ENCODE measurements around the gene PPP1R26. TPM values are rescaled to one million over a fixed set of nuclear protein-coding genes. Genes with fewer than 3 reads are reported as not detected.

The PPP1R26 gene
- total and polyA plus RNA-seq, 2 of the 4 experiments (the other 2 are of a cell fraction), result 3.8 to 5.6 TPM

GRCh38 chr9:135507104-135508035 is 27.8 kb downstream of the PPP1R26 start:
- H2BK120ac ChIP-seq (ENCODE audit: low read depth, low read length), result no peak overlapping the region
- peaks cover 22% of the 10 kb centered on the region for H3K36me3 ChIP-seq (ENCODE audit: control insufficient read depth, insufficient read depth, low read length)
- in situ Hi-C loops (cut with MboI; ENCODE audit: low sequenced_read_pairs) (no loop called here), dilution Hi-C loops (cut with HindIII; ENCODE audit: low sequenced_read_pairs, unreplicated experiment) (no loop called here), intact Hi-C loops (cut with micrococcal nuclease) (no loop called here)
- BruUV-seq (replicated peaks), result no TSS peak
- peaks cover 0 to 22% of the 10 kb centered on the region in 2 experiments; a peak in 2 of 4 replicates for H3K79me1 ChIP-seq (ENCODE audit: low read depth in 1 of 2, low read length in 2 of 2)
- H2AK5ac ChIP-seq (ENCODE audit: low read depth, low read length), result no peak overlapping the region
- no peak overlapping the region for H4K91ac ChIP-seq (ENCODE audit: insufficient read depth, low read depth, low read length)
- no peak overlapping the region for H3K23ac ChIP-seq (ENCODE audit: low read depth, low read length)
- H3K4me2 ChIP-seq (ENCODE audit: low read depth, low read length), result no peak overlapping the region
- H3K4me3 ChIP-seq (ENCODE audit: insufficient read depth, low read depth, low read length), result no peak overlapping the region
- H4K5ac ChIP-seq (ENCODE audit: low read depth, low read length), result no peak overlapping the region
- no peak overlapping the region for H3K27ac ChIP-seq (ENCODE audit: insufficient read depth, low read length)
- H2BK5ac ChIP-seq (ENCODE audit: low read depth, low read length, poor library complexity, severe bottlenecking), result no peak overlapping the region
- H2AFZ ChIP-seq (replicated peaks; ENCODE audit: low read length, poor library complexity), result peak overlapping the region; percentile 11
- peaks cover 24% of the 10 kb centered on the region for H4K20me1 ChIP-seq (ENCODE audit: insufficient read depth, low read length)
- H3K9me3 ChIP-seq (ENCODE audit: control insufficient read depth, insufficient read depth, low read length), result no peaks in the 10 kb centered on the region
- ChIA-PET POLR2A (ENCODE audit: unreplicated experiment) (no interaction called here), CTCF (no interaction called here)
- 84% methylated on average over 5 of the region's 23 CpGs; no CpG with 5 or more reads in 1 of the 2 experiments for WGBS, 2 experiments (ENCODE audit: extremely low coverage in 2 of 2, insufficient read length in 1 of 2)
- H3K4me1 ChIP-seq (ENCODE audit: control insufficient read depth, insufficient read depth, low read length), result no peaks in the 10 kb centered on the region
- DNase-seq (no peak), ATAC-seq (ENCODE audit: low read depth) (no peak)
- H3K56ac ChIP-seq (ENCODE audit: extremely low read depth, insufficient read depth, low read length), result no peak overlapping the region
- no peak overlapping the region for H3K9ac ChIP-seq (ENCODE audit: low read depth, low read length)
- no peaks in the 10 kb centered on the region for H3K9me1 ChIP-seq (ENCODE audit: insufficient read depth, low read length)
- TF ChIP-seq SMC3 (IDR thresholded peaks at IDR 0.05; ENCODE audit: low read depth, low read length) (no peak), MAZ (IDR thresholded peaks at IDR 0.05; ENCODE audit: borderline replicate concordance, low read depth, low read length) (no peak), POLR2A (IDR thresholded peaks at IDR 0.05; ENCODE audit: low read depth, low read length) (no peak), MXI1 (IDR thresholded peaks at IDR 0.05; ENCODE audit: borderline replicate concordance, low read depth, low read length) (no peak), CHD1 (IDR thresholded peaks at IDR 0.05; ENCODE audit: low read depth, low read length) (no peak), NFE2L2 (IDR thresholded peaks at IDR 0.05; ENCODE audit: low read depth, low read length) (no peak), MAFK (IDR thresholded peaks at IDR 0.05; ENCODE audit: low read depth, low read length) (no peak), RAD21 (IDR thresholded peaks at IDR 0.05; ENCODE audit: low read length) (no peak), RCOR1 (IDR thresholded peaks at IDR 0.05; ENCODE audit: insufficient replicate concordance, low read length) (no peak), USF2 (IDR thresholded peaks at IDR 0.05; ENCODE audit: low read depth, low read length) (no peak), BHLHE40 (IDR thresholded peaks at IDR 0.05; ENCODE audit: low read depth, low read length) (no peak), CTCF (conservative IDR thresholded peaks at IDR 0.05; ENCODE audit: low read depth, low read length) (no peak), CEBPB (IDR thresholded peaks at IDR 0.05; ENCODE audit: low read depth, low read length) (no peak), RFX5 (IDR thresholded peaks at IDR 0.05; ENCODE audit: low read depth, low read length) (no peak)
- H4K8ac ChIP-seq (ENCODE audit: low read depth in 2 of 2, low read length in 2 of 2), result no peak overlapping the region
- no peak overlapping the region for H3K14ac ChIP-seq (replicated peaks; ENCODE audit: low read depth, low read length)
- H3K4ac ChIP-seq (ENCODE audit: low read depth, low read length), result no peak overlapping the region
- H3K18ac ChIP-seq (ENCODE audit: low read depth, low read length), result no peak overlapping the region
- no peak overlapping the region for H2BK15ac ChIP-seq (ENCODE audit: low read depth, low read length)
- peak overlapping the region; percentile 55 for H2AK9ac ChIP-seq (replicated peaks; ENCODE audit: low read depth, low read length, poor library complexity)
- no peak overlapping the region for H2BK20ac ChIP-seq (ENCODE audit: low read depth, low read length)
- H3K27me3 ChIP-seq (ENCODE audit: control insufficient read depth, insufficient read depth, low read length), result peaks cover 2% of the 10 kb centered on the region; the same call in 1 of the 2 replicates
